ENCODE data around the gene ACADM.
"Not testable (repeated sequence)": the region's sequence is repeated elsewhere in the genome, so short reads cannot be mapped to it uniquely, and the experiment has no call there.

DNA sequence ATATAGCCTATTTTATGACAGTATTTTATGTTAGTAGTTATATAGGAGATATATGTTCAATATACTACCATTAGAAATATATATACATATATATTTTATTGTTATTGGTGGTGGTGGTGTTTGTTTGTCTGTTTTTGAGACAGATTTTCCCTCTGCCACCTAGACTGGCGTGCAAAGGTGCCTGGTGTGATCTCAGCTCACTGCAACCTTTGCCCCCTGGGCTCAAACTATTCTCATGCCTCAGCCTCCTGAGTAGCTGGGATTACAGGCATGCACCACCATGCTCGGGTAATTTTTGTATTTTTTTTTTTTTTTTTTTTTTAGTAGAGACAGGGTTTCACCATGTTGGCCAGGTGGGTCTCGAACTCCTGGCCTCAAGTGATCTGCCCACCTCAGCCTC, 85.6 kb downstream of the ACADM start:
- TF ChIP-seq, protein P1, sequence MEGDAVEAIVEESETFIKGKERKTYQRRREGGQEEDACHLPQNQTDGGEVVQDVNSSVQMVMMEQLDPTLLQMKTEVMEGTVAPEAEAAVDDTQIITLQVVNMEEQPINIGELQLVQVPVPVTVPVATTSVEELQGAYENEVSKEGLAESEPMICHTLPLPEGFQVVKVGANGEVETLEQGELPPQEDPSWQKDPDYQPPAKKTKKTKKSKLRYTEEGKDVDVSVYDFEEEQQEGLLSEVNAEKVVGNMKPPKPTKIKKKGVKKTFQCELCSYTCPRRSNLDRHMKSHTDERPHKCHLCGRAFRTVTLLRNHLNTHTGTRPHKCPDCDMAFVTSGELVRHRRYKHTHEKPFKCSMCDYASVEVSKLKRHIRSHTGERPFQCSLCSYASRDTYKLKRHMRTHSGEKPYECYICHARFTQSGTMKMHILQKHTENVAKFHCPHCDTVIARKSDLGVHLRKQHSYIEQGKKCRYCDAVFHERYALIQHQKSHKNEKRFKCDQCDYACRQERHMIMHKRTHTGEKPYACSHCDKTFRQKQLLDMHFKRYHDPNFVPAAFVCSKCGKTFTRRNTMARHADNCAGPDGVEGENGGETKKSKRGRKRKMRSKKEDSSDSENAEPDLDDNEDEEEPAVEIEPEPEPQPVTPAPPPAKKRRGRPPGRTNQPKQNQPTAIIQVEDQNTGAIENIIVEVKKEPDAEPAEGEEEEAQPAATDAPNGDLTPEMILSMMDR (IDR thresholded peaks at IDR 0.05) = not testable (repeated sequence)
- not testable (repeated sequence) for TF ChIP-seq POLR2A (IDR thresholded peaks at IDR 0.05)

Measured in esophagus squamous epithelium (tissue), 4 donors.